ENCODE results near the gene RPS2.
"Not testable (repeated sequence)": the region's sequence is repeated elsewhere in the genome, so short reads cannot be mapped to it uniquely, and the experiment has no call there.

Gene RPS2

DNA sequence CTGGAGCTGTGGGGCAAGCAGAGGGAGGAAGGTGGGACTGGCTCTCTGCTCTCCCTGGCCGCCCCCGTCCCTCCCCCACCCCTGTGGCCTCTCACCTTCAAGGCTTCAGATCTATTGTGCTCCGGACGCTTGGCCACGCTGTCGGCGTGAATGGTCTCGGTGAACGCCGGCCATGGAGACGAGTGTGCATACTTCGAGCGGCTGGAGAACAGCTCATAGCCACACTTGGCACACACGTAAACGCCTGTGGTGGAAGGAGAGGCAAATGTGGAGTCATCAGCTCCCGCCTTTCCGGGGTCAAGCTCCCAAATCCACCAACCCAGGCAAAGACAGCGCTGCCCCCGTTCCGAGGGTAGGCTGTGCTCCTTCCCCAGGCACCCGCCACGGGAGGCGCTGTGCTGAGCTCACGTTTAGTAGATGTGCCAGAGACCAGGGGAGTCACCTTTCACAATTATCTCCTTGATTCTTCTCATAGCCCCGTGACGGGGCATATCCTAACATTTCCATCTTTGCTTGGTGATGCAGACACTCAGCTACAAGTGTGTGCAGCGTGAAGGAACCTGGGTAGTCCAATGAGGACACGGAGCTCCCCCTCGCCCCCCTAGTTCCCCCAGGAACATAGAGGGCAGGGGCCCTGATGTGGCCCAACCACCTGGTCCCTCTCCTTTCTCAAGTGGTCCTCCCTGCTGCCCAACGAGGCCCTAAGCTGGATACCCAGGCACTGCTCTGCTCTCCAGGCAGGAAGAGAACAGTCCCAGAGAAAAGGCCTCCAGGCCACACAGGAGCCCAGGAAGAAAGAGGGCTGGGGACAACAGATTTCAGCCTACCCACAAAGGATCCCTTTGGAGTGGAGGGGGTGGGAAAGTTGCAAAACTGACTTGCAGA is 23.2 kb downstream of the RPS2 start:
- no peak for DNase-seq

DNA sequence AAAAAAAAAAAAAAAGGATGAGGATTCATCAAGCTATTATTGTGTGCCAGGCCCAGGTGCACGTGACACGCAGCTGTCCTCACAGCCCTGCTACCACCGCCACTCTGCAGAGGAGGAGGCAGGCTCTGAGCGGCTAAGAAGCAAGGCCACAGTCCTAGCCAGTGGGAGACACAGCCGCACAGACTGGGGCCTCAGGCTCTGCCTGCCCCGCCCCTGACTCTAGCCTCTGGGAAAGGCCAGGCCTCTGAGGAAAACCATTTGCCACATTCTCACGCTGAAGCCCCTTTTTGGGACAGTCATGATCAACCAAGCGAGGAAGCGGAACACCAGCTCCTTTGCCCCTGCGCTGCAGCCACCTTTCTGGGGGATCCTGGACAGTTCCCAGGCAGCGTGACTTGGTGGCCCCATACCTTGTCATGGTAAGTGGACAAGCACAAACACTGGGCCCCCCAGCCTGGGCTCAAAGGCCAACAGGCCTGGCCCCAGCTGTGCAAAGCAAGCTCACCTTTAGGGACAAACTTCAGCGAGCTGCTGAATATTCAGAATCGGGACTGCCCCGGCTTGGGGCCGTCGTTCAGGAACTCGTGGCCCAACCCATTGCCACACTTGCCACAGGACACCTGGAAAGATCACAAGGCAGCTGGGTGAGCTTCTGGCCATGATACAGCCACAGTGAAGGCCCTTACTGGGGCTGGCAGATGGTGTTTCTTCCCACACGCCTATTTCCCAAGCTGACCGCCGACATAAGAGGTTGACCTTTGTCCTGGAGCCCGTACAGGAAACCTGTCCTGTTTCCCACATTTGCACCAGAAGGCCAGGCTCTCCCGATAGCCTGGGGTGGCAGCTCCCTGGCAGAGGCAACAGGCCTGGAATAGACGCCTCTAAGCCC is 24.1 kb downstream of the RPS2 start:
- no peak for DNase-seq

DNA sequence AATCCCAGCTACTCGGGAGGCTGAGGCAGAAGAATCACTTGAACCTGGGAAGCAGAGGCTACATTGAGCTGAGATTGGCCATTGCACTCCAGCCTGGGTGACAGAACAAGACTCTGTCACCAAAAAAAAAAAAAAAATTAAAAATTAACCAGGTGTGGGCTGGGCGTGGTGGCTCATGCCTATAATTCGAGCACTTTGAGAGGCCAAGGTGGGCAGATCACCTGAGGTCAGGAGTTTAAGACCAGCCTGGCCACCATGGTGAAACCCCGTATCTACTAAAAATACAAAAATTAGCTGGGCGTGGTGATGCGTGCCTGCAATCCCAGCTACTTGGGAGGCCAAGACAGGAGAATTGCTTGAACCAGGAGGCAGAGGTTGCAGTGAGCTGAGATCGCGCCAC is 24.8 kb downstream of the RPS2 start:
- DNase-seq, result not testable (repeated sequence)

DNA sequence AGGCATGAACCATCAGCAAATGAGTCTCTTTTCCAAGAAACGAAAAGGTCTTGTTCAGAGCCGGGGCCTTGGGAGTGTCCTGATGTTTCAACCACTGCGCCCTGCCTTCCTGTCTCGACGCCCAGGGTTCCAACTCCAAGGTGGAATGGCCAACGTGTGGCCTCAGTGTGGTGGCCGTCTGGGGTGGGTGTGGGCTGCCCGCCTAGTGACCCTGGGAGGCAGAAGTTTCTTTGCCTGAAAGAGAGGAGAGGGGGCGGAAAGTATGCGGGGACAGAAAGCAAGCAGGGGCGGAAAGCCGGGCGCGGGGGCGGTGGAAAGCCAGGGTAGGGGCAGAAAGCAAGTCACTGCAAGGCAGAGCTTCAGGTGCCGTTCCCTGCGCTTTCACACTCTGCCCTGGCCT is 25.7 kb downstream of the RPS2 start:
- no peak for DNase-seq

DNA sequence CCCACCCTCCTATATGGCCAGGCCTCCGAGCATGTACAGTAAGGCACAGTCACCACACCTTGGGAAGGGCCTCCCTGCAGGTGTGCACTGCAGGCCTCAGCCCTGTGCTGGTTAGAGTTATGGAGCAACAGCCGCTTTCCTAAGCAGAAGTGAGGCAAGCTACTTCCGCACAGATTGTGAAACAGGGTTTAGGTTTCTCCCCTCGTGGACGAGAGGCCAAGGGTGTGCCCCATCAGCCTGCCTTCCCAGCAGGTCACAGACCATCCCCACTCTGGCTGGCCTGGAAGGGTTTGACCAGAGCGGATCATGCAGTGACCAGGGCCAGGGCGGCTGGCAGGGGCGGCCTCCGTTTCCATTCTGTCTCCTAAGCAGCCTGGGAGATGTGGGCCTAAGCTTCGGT is 26.3 kb downstream of the RPS2 start:
- DNase-seq, result no peak

DNA sequence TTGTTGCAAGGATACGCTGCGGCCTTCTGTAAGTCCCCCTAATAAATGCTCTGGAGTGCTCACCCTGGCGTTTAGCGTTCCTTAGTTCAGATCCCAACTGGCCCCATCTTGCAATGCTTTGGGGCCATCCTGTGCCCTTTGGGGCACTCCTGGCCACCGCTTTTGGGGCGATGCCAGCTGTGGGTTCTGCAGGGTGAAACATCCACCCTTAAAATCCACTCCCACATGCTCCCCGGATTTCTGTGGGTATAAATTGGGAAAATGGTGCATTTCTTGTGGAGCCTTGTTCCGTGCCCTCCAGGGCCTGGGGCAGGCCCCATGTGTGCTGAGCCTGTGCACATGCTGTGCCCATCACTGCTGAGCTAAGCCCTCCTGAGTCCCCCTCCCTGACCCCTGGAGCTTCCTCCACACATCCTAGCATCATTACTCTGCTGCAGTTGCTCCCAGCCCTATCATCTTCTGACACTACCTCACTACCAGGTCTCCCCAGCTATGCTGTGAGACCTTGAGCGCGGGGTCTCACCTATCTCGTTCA is 27.6 kb downstream of the RPS2 start:
- no peak for DNase-seq

DNA sequence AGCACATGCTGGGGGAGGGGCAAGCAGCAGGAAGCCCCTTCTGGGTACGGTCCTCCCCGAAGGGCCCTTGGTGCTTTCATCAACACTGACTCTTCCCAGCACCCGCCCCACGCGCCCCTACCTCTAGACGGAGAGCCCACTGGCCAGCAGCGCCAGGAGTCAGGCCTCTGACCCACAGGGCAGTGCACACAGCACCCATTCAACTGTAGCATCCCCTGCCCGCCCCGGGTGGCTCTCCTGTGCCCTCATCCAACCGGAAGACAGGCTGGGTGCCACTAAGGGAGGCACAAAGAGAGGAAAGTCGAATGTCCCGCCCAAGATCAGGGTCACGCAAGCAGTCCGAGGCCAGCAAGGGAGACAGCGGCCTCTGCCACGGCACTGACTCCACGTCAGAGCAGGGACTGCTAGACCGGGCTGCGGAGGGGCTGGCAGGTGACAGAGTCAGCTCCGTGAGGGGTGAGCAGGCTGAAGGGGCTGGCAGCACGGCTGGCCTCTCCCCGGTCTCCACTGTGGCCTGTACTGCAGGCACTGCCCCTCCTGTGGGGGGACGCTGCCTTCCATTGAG is 31.4 kb downstream of the RPS2 start:
- DNase-seq, result no peak

DNA sequence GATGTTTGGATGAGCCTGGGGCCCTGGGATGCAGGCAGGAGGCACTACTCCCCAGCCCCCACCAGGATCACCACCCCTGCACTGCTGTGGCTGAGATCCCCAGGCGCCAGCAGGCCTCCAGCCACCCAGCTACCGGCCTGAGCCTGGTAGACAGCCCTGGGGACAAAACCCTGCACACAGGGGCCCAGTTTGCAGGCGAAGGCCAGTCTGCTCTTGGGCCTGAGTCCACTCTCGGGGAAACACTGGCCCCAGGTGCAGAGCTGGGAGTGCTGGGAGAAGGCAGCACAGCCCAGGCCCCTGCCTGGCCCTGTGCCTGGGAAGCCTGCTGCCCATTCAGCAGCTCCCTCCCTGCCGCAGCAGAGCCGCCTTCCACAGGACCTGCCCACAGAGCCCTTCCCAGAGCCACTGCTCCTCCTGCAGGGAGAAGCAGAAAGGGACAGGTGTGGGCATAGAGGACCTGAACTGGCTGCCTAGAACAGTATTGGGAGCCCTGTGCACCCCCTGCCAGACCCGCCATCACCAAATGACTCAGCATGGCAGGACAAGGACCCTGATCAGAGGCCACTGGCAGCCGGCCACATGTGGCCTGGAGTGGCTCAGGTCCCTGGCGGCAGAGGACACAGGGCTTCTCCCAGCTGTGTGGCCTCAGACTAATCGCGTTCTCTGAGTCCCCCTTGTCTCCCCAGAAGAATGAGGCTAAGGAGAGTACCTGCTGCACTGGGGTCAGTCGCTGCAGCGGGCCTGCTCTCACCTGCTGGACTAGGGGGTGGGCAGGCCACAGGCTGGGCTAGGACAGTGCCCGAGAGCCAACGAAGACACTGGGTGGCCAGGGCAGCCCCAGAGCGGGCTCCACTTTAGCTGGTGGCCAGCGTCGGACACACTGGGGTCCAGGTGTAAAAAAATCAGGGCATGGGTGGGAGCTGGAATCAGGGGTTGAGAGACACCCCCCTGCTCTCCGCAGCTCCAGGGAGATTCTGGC is 32.3 kb downstream of the RPS2 start:
- DNase-seq, result no peak

DNA sequence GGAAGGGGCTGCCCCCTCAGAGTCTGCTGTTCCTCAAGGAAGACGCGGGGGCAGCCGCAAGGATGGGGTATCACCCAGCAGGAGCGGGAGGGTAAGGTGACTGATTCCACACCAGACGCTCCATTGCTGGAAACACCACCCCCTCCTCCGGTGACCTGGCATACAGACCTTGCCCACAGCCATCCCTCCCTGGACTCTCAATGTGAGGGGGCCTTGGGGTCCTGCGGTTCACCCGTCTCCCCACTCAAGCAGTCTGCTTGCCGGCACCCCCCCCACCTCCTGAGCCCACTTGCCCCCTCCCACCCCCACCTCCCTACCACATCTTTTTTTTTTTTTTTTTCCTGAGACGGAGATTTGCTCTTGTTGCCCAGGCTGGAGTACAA is 34.3 kb downstream of the RPS2 start:
- no peak for DNase-seq

DNA sequence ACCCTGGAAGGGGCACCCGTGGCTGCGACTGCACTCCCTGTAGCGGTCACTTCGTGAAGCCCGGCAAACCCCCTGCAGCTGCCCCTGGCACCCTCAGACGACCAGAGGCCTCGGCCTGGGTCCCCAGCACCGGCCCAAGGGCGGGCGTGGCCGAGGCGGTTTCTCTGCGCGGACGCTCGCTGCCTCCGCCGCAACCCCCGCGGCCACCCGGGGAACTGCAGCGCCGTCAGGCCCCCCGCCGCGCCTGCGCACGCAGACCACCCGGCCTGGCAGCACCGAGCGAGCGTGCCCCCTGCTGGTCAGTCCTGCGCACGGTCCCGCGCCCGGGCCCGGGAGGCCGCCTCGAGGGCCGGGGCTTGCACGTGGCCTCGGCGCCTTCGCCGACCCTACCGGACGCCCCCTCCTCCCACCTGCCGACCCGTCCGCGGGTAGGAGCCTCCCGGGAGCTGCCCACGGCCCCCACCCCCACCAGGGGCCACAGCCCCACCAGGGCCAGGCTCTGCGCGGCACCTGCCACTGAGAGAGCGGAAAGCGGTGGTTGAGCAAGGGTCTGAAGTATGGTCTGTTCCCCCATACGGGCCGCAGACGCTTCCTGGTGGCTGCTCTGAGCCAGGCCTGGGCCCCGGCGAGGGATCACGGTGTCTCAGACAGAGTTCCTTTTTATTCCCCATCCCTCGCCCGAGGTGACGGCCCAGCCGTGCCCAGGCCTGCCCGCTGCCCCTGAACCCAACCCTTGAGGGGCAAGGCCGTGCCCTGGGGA is 34.9 kb downstream of the RPS2 start:
- peak; percentile 74 for DNase-seq

DNA sequence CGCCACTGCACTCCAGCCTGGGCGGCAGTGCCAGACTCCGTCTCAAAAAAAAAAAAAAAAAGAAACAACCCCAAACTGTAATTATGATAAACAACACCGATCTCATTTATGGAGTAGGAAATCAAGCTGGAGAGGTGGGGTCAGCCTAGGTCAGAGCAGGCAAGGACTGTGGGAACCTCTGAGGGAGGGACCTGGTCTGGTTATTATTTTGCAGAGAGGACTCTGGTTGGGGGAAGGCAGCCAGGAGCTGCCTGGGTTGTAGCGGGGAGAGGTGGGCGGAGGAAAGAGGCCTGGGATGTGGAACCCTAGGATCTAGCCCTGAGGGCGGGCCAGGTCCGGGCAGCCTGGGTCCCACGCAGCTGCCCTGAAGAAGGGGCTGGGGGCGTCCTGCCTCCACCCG is 35.5 kb downstream of the RPS2 start:
- DNase-seq, result no peak

DNA sequence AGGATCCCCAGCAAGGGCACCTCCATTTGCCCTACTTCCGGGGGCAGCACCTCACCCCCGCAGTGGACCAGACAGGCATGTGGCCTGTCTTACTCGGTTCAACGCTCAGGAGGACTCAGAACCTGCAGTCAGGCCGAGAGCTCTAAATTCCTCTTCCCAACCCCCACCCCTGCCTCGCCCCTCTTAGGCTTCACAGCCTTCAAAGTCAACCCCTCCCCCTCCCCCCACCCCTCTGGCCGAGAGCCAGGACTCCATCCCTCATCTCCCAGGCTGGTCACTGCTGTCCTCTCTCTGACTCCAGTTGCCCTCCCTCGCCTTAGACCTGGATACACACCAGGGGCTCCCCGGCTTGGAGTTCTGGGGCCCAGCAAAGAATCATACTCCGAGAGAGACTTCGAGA is 38.4 kb downstream of the RPS2 start:
- no peak for DNase-seq

DNA sequence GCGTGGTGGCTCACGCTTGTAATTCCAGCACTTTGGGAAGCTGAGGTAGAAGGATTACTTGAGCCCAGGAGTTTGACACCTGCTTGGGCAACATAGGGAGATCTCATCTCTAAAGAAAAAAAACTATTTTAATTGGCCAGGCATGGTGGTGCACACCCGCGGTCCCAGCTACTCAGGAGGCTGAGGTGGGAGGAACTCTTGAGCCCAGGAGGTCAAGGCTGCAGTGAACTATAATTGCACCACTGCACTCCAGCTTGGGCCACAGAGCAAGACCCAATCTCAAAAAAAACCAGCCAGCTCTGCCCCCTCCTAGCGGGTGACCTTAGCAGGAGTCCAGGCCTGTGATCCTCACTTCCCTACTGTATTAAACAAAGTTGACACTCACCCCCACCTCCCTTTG is 40.5 kb downstream of the RPS2 start:
- no peak for DNase-seq

DNA sequence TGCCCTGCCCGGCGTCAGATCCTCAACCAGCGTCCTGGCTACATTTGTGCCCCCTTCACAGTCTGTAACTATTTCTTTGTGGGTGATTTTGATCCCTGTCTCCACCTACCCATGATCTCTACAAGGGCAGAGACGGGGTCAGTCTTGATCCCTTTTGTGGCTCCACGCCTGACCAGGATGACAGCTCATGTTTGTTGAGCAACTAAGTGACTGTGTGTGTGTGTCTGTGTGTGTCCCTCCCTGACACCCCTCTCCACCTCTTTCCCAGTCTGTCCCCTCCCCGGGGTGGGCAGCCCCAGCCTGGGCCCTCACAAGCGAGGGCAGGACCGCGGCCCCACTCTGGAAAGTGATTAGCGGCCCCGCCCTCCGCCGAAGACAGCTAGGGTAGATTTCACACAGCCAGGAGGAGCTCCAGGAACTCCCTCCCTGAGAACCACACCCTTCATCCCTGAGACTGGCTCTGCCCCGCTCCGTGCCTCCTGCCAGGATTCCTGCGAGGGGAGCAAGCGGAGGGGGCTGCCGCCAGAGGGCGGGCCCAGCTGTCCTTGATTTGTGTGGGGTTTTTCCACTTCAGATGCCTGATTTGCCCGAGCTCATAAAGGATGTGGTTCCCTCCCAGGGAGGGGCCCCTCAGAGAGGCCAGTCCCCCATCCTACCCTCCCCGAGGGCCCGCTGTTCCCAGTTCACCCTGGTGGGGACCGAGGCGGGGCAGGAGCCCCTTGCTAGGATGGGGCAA is 41.2 kb downstream of the RPS2 start:
- no peak for DNase-seq

DNA sequence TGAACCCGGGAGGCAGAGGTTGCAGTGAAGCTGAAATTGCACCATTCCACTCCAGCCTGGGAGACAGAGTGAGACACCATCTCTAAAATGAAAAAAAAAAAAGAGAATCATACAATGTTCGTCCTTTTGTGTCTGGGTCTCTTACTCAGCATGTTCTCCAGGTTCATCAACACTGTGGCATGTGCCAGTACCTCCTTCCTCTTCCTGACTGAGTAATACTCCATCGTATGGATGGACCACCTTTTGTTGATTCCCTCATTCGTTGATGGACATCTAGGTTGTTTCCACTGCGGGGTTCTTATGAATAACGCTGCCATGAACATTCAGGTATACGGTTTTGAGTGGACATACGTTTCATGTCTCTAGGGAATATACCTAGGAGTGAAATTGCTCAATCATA is 42.3 kb downstream of the RPS2 start:
- DNase-seq, result no peak

DNA sequence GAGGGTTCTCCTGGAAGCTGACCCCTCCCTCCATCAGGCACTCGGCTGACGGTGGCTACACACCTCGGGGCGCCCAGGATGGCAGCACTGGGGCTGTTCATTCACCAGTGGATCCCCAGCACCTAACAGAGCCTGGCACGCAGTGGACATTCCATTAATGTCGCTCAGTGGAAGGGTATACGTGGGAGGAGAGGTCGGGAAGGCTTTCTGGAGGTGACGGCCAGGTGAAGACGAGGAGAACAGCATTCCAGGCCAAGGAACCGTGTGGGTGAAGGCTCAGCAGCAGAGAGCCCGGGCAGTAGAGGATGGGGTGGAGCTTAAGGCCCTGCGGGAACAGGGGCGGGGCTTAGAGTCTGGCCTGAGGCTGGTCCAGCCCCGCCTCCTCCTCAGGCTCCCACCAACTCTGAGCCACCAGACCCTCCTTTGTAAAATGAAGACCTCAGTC is 43.9 kb downstream of the RPS2 start:
- no peak for DNase-seq

DNA sequence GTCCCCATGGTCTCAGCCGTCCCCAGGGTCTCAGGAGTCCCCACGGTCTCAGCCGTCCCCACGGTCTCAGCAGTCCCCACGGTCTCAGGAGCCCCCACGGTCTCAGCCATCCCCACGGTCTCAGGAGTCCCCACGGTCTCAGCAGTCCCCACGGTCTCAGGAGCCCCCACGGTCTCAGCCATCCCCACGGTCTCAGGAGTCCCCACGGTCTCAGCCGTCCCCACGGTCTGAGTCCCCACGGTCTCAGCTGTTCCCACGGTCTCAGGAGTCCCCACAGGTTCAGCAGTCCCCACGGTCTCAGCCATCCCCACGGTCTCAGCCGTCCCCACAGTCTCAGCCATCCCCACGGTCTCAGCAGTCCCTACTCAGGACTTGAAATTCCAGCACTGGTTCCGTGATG is 44.5 kb downstream of the RPS2 start:
- DNase-seq, result not testable (repeated sequence)

DNA sequence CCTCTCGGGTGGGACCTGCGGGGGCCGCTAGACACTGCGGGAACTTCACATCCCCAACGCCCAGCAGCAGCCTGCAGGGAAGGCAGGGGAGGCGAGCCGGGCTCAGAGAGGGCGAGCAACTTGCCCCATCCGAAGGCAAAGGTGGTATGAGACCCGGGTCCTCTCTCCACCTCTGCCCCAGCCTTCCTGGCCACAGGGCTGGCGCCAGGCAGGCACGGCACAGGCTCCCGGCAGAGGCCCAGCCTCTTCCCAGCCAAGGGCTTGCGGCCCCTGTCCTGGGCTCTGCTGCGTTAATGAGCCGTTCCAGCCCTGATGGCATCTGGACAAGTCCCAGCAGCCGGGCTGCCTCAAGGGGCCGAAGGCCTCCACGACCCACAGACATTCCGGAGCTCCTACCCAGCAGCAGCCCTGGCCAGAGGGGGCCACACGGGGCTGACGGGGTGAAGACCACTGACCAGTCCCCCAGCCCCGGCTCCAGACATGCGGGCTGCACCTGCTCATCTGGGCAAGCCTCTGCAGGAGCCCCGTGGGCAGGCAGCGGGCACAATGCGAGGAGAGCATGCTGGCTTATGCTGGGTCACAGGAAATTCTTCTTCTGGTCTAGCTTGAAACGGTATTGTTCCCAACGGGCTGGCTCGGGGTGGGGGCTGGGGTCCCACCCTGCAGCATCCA is 45.2 kb downstream of the RPS2 start:
- DNase-seq, result no peak

DNA sequence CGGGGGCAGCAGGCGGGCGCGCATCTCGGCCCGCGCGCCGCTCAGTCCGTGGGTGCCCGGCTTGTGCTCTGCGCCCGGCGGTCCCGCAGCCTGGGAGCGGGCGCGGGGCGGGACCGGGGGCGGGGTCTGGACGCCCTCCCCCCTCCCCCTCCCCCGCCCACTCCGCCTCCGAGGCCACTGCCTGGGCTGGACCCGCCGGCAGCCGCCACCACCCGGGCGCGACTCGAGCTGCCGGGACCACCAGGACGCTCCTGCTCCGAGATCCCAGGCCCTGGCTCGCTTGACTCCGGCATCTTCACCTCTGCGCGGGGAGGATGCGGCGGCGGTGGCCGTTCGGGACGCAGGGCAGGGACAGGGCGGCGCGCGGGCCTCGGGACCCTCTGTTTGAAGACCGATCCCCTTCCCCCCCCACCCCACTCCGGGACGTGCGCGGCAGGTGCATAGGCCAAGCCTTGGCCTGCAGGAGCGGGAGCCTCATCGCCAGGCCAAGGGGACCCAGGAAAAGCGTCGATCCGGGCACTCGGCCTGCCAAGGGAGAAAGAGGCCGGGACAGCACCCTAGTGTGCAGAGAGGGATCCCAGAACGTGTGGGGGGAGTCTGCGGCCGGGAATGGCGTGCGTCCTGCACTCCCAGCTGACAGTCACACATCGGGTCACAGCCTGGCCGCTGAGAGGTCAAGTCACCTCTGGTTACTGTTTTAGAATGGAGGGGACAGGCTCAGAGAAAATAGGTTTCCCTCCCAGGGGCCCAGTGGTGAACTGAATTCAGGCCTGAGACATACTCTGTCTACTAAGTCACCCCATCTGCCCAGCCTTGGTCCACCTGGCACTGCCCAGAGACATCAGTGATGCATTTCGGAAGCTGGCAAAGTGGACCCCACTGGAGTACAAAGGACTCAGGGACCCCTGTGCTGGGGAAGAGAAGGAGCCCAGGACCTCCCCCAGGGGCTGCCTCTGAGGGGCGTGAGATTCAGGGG is 46.0 kb downstream of the RPS2 start, which contains the start of gene HS3ST6:
Gene HS3ST6, minus strand, starts transcription at position 65 of the 976 bp plus-strand sequence. CDS start 92 bp downstream, outside the sequence.
- no peak for DNase-seq
